HG03175 (cell line): ENCODE measurements around the gene KCNMA1.

Experiments used
- ATAC-seq: cut with Tn5 transposase; IDR thresholded peaks from one replicate; pipeline ENCODE4 v1.9.1; 2021; ENCODE audit warnings: mild to moderate bottlenecking, moderate library complexity; ENCODE audit not compliant: unreplicated experiment

Gene KCNMA1

DNA sequence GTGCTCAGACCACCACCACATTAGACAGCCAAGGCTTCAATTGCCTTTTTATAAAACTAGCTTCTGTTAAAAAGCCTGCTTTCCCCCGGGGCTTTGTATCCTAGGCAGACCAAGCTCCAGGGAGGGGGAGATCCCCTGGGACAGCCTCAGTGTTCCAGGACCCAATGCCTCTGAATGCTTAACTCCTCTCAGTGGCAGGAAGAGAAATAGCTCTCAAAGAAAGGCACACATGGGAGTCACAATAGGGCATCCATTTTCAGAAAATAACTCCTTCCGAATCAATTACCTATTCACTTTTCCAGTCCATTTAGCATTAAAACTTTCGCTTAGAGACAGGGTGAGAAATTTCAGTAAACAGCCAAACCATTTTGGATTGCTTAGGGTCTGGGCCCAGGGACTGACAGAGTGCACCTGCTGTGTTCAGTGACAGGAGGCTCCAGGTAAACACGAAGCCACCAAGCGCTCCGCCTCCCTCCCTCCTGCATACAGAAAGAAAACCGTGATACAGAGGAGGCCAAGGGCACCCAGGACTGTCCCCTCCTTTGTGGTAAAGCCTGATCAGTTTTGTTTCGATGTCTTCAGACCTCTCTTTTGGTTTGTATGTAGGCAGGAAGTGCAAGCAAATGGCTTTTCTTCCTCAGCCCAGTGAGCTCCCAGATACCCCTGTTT is 599.7 kb downstream of the KCNMA1 start:
- no peak for ATAC-seq

DNA sequence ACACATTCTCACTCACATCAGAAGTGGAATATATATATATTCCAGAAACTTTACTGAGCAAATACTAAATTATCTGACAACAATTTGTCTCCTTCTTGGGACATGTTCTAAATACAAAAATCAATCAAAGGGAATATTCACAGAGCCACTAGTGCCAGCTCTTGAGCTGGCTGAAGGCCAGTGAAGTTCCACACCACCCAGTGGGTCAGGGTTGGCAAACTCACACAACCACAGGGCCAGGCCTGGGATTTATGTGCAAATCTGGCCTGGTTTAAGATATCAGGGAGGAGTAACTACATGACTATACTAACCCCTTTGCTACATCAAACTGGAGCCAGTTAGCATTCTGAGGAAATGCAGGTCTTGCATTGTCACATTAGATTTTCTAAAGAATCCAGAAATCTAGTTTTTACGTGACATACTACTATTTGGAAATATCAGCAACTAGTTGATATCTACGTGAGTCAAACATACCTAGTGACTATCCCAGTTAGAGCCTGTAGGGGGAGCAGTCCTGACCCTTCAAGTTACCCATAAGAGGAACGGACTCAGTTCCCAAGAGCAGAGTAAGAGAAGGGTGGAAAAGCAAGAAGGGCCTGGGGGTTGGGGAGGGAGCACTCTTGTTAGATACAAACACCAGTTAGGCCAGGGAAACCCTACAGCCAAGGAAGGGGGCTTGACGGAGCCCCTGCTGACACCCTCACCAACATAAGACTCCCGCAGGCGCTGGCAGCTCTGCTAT is 600.4 kb downstream of the KCNMA1 start:
- ATAC-seq, result peak; percentile 69

DNA sequence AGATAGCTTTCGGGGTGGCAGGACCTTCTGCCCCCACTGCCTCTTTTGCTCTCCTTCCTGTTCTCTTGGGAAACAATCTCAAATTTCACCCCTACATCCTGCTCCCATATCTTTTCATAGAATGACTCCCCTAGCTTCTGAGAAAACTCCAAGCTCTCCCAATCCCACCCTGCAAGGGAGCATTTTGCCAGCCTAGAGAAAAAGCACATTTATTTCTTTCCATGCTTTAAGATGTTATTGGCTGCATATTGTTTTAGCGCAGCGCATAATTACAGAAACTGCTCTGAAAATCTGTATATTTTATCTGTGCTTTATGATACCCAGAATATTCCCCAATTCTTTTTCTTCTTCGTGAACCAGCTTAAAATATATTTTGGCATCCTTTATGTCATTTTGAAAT is 601.3 kb downstream of the KCNMA1 start:
- no peak for ATAC-seq

DNA sequence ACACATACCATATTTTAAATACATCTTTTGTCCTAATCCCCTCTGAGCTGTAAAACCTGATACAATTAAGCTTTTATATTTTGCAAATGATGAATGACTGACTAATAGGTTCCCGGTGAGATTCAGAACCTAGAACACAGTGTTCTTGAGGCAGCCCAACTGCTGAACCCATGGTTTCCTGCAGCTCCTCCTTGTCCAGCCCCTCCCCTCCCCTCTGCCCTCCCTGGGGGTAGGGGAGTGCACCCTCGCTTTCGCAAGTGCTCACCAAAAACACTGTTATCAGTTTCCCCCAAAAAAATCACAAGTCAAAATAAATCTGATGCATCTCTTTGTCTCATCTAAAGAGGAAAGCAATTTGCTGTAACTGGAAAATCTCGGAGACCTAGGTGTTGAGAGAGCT is 602.8 kb downstream of the KCNMA1 start:
- no peak for ATAC-seq

DNA sequence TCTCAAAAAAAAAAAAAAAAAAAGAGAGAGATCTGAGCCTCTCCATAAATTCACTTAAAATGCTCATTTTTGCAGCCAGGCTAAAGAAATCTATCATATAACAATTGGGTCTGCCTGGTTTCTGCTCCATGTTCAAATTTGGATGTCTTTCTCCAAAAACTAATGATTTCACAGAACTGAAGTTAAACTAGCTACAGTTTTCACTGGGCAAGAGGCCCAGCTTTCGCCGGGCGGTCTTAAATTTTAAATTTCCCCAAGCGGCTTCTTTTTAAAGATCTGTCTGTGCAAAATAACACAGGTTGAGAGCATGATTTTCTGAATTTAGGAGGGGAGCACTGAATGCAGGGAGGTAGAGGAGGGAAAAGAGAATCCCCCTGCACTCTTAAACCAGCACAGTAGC is 603.4 kb downstream of the KCNMA1 start:
- no peak for ATAC-seq

DNA sequence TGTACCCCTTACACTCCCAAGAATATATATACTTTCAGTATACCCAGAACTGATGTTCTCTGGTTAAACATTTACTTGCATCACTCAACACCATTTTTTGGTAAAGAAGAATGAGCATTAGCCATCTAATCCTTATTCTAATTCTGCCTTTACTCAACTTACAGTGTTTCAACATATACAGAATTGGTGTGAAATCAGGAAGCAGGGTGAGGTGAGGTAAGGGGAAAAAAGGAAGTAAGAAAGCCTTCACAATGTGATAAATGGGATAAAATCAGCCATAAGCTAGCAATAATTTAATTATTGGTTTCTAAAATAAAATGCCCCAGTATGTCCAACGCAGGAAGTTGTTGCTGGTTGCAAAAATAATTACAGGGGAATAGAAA is 605.4 kb downstream of the KCNMA1 start:
- ATAC-seq, result no peak

DNA sequence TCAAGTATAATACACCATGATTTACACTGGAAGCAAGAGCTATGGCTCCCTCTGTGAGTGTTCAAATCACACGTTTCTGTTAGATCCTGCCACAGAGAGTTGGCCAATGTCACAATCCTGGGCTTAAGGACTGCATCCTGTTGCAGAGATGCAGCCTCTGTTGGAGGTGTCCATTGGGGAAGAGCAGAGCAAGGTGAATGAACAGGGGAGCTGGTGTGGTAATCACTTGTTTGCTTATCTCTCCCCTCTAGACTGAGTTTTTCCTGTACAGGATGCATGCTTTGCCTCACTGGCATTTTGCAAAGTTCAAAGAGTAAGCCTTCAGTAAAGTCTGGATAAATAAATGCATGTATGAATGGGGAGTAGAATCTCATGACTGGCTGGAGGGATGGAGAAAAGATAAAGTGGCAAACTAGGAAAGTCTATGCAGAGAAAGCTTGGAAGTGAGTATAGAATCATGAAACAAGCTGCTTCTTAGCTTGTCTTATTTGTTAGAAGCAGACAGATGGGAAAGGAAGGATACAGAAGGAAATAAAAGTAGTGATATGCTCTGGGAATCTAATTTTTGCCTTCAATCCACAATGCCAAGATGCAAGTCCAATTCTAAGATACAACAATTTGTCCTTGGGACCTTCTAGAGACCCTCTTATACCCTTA is 605.9 kb downstream of the KCNMA1 start:
- ATAC-seq, result no peak

DNA sequence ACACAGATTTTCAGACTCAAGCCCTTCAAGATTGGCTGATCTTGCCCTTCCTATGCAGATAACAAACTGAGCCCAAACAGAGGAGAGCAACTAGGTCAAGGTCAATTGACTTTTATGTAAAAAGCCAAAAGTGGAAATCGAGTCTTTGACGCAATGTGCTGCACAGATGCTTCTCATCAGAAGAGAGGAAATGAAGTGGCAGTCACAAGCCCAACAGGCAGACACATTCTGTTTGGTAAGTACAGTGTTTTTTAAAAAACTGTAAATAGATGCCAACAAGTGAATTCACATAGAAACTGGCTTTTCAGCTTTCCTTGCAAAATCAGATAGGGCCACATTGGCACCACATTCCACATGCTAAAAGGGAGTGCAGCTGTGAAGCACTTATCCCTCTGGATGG is 606.6 kb downstream of the KCNMA1 start:
- ATAC-seq, result no peak

DNA sequence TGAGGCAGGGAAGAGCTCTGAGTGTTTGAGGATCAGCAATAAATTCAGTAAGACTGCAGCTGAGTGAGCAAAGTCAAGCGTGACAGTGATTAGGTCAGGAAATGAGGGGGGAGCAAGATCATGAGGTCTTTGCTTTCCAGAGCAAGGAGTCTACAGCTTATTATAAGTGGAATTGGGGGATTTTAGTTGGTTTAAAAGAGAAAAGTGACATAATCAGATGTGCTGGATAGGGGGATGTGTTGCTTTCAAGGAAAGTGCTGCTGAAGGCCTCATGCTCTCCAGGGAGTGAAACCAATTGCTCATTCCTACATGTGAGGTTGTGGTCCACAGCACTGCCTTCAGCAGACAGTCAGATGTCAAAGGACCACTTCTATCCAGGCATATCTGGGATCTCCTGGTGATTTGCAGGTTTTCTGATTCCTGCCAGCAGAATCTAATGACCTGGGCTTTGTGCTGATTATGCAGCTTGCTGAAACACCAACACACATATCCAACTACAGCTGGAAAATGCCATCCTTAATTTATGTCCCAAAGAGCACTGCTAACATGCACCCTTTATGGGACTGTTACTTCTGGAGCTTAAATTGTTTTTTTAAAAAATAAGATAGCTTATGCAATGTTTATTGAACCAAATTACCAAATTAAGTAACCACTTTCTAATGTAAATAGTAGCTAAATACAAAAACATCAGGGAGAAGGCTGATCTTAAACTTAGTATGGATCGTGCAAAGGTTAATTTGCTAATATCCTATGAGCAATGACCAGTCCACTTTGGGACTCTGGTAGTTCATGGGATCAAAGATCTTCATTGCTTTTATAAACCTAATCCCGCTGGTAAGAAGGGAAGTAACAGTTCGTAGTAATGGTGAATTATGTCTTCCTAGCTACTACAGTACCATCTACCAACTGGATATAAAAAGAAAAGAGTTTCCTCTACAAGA is 607.6 kb downstream of the KCNMA1 start:
- ATAC-seq, result no peak

DNA sequence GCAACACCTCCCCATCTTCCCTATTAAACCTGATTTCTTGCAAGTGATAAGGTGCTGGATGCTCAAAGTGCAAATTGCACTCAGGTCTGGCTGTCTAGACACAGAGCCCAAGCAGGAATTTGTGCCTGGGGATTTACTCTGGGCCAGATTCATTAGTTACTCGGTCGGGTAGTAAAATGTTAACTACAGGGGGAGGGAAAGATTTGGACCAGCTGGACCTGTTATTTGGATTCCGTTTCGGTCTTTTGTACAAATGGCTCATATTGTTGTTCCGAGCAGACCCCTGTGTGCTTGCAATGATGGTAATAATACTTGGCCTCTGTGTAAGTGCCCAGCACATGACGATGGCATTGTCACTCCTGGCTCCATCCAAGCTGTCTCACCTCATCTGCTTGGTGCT is 609.6 kb downstream of the KCNMA1 start:
- no peak for ATAC-seq

DNA sequence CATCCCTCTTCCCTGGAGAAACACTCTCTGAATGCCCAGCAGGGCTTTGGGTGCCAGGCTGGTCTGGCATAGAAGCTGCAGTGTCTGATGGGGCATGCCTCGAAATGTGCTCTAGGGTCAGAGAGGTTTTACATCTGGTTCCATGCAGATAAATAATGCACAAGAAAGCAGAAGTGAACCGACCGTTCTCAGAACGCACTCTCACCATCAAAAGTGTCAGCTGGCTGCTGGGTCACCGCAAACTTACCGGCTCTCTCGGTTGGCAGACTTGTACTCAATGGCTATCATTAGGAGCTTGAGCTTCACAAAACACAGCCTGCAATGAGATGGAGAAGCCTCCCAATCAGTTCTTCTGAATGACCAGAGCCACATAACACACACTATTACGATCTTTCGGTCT is 610.0 kb downstream of the KCNMA1 start:
- ATAC-seq, result peak; percentile 87

DNA sequence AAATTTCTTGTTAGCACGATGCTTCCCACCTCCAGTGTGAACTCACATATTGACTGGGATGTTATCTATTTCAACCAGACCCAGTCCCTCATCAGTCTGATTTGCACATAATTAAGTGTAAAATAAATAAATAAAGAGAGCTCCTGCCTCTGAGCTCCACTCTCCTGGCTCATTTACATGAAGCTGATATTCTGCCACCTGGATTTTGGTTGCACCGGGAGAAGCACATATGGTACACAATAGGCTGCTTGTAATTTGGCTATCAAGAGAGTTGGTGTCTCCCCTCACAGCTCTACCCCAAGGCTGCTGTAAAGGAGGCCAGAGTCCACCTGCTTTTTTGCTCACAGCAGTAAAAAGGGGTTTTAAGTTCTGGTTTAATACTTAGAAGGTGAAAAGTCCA is 610.5 kb downstream of the KCNMA1 start:
- no peak for ATAC-seq

DNA sequence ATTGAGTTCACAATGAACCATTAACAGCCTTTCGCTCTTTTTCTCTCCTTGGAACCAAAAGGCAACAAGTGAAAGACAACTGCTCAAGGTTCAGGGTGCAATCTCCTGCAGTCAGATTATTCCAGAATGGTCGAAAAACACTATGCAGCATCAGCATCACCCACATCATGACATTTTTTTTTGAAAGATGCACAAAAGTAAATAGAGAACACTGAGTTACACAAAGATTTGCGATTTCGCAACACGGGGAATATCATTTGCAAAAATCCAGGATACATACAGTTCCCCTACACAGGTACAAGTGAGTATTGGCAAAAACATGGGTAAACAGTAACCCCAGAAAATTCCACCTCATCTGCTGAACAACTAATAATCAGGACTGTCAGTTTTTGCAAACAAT is 611.5 kb downstream of the KCNMA1 start:
- no peak for ATAC-seq

DNA sequence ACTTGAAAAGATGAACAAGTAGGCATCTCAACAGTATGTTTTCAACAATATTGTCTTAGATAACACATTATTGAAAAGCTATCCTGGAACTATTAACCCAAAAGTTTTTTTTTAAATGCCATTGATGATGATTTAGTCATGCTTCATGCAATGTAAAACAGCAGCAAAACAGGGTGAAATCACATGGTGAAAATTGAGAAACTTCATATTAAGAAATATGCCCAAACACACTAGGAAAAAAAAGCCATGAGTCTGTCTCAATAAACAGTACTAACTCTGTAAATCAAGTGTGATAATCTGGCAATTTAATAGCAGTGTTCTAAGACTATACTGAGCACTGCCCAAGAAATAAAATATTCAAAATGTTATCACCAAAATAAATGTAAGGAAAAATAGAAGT is 613.1 kb downstream of the KCNMA1 start:
- no peak for ATAC-seq

DNA sequence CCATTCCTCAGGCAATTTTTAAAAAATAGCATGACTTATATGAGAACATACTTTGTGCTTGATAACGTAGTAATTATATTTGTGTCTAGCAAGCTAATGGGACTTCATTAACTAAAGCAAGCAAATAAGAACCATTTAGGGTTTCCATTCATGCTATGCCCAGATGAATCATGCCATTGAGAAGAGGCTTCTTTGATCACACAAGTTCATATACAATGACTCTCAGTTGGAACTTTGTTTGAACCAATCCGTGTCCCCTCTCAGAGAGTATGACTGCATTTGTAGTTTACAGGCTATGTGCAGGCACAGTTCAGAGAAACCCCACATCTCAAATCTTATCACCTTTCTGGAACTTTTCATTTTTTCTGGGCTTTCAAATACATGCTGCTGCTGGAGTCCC is 614.2 kb downstream of the KCNMA1 start:
- no peak for ATAC-seq

DNA sequence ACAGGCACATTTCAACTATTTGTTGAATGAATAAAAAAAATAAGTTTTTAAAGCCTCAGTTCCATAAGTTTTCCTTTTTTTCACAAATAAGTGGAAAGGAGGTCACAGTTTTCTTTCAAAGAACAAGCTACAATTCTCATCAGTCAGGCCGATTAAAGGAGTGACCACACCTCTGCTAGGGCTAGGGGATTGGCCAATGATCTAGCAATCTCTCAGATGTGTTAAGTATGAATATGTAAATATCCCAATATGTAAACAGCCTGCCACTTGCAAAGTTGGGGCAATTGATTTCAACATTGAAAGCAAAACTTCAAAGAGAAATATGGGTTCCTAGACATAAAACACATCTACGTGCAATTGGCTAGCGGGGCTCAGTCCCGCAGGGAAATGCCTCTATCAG is 614.9 kb downstream of the KCNMA1 start:
- ATAC-seq, result no peak

DNA sequence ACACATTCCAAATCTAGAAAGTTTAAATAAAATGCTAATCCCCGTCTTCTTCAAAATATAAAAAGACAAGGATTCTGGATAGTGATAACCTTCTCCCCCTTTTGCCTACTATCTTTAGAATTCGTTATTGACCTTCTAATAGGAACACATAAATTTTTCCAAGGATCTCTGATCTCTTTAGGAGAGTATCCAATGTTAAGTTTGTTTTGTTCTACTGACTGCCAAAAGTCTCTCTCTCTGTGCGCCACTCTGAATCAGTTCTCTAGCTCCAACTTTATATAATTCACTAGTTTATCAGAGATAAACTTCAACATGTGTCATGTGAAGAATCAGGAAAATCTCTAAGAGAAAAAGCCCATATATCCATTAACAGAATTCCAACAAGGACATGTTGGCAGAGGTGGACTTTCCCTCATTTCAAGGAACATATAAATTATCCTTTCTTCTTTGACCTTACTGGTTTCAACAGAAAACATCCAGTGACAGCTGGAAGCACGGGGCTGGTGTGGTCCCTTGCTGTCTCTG is 615.6 kb downstream of the KCNMA1 start:
- ATAC-seq, result no peak

DNA sequence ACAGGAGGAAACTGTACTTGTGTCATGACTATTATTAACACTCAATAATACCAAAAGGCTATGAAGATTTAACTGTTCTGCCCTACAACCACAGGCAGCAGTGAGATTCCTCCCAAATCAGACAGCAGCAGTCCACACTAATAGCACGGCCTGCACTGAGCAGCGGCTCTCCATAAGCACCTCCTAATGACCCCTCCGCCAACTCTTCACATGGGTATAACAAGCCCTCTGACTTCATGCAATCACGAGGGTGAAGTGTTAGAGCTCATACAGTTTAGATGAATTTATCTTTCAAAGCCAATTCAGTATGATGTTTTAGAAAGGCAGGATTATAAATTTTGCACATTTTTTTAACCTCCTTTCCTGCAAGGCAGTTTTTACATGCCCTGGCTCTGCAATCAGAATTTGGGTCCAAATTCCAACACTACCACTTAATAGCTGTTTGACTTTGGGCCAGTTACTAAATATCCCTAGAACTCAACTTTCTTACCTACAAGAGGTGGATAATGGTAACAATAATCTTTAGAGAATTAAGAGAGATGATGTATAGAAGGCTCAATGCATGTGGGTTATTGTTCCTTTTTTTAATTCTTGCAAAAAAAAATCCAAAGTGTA is 617.1 kb downstream of the KCNMA1 start:
- ATAC-seq, result no peak

DNA sequence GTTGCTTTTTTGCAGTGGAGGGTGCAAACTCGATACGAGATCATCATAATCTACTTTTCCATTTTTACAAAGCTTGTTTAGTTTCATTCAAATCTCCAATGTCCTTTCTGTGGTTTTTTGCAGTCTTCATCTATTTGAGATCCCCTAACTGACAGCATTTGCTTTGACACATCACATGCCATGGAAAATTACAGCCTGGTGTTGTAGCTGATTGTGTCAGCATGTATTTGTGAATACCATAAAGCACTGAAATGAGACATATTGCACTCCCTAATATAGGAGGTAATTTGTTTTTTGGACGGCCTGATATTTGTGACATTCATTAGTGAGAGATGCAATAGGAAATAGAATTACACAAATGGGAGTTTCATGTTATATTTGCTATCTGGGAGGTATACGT is 620.8 kb downstream of the KCNMA1 start:
- no peak for ATAC-seq

DNA sequence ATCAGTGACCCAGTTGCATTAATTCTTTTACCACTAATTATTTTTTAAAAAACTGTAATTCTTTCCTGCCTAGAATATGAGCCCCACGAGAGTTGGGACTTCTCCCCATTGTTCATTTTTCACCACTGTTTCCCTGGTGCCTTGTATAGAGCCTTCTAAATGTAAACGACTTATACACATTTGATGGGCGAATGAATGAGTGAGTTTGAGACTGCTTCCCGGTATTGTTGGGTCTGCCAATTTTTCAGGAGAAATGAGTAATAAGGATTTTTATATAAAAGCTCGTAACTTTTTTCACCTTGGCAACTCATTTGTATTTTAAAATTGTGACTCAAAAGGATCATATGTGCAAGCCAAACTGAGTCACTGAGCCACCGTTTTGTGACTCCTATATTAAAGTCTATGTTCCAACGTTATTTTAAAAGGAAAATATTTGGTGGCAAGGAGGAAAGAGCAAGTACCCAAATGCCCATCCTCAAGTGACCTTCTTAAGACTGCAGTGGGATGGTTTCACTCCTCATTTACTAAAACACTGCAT is 621.3 kb downstream of the KCNMA1 start:
- ATAC-seq, result no peak
